HAP-1 (cell line): ENCODE measurements around the gene MCC.
A peak's percentile ranks its signal among the peaks of the same experiment; 100 is the strongest.

Experiments used
- DNase-seq, 2 experiments: peaks; one replicate each; pipeline ENCODE4 v3.0.0-alpha.2; 2016 to 2020; ENCODE audit warnings: low spot score in 2 of 2
- H3K27me3 ChIP-seq: fragments of 250-450 bp; sonication (Bioruptor Pico); 2 replicates; pipeline ENCODE4 v1.5.1; 2020; ENCODE audit warnings: low read depth, mild to moderate bottlenecking, moderate library complexity
- H3K36me3 ChIP-seq: fragments of 250-450 bp; sonication (Bioruptor Pico); replicated peaks from 2 replicates; pipeline ENCODE4 v1.5.1; 2020; ENCODE audit warnings: mild to moderate bottlenecking
- H3K4me1 ChIP-seq: fragments of 250-450 bp; sonication (Bioruptor Pico); 2 replicates; pipeline ENCODE4 v1.5.1; 2020; ENCODE audit warnings: mild to moderate bottlenecking
- H3K4me3 ChIP-seq: fragments of 250-450 bp; sonication (Bioruptor Pico); 2 replicates; pipeline ENCODE4 v1.5.1; 2020; ENCODE audit warnings: mild to moderate bottlenecking, moderate library complexity
- H3K9me3 ChIP-seq: fragments of 250-450 bp; sonication (Bioruptor Pico); 2 replicates; pipeline ENCODE4 v1.5.1; 2020; ENCODE audit warnings: mild to moderate bottlenecking, moderate library complexity
- in situ Hi-C: fragments of 300-500 bp; cut with MboI; formaldehyde crosslinking; loops from 3 replicates; pipeline ENCODE4 v1.14.3; 2020; ENCODE audit warnings: low sequenced_read_pairs, inconsistent platforms, mixed read lengths

MCC gene

GRCh38 chr5:113061846-113062780 lies 426.1 kb downstream of the MCC start:
- in situ Hi-C loops = no loop called here
- Histone ChIP-seq H3K9me3 (no peaks in the 10 kb centered on the region), H3K27me3 (no peaks in the 10 kb centered on the region), H3K36me3 (no peaks in the 10 kb centered on the region), H3K4me1 (peaks cover 12% of the 10 kb centered on the region), H3K4me3 (no peak overlapping the region)
- DNase-seq = no peak

- no peaks in the 10 kb centered on the region for H3K27me3 ChIP-seq
- no peaks in the 10 kb centered on the region for H3K36me3 ChIP-seq
- peaks cover 12% of the 10 kb centered on the region for H3K4me1 ChIP-seq
- no peak for DNase-seq
- in situ Hi-C loops = no loop called here
- H3K4me3 ChIP-seq = no peak overlapping the region
- H3K9me3 ChIP-seq = no peaks in the 10 kb centered on the region
Measured at GRCh38 chr5:113060408-113061025, 427.7 kb downstream of the MCC start.

- Histone ChIP-seq H3K36me3 (no peaks in the 10 kb centered on the region), H3K4me1 (peaks cover 12% of the 10 kb centered on the region), H3K4me3 (no peak overlapping the region), H3K9me3 (no peaks in the 10 kb centered on the region), H3K27me3 (no peaks in the 10 kb centered on the region)
- in situ Hi-C loops = no loop called here
- peak; percentile 70 to 87 for DNase-seq
Measured at GRCh38 chr5:113059232-113060040, 428.8 kb downstream of the MCC start.

GRCh38 chr5:113058706-113059226 lies 429.5 kb downstream of the MCC start:
- H3K4me1 ChIP-seq = peaks cover 12% of the 10 kb centered on the region
- in situ Hi-C loops = no loop called here
- no peaks in the 10 kb centered on the region for H3K9me3 ChIP-seq

DNA sequence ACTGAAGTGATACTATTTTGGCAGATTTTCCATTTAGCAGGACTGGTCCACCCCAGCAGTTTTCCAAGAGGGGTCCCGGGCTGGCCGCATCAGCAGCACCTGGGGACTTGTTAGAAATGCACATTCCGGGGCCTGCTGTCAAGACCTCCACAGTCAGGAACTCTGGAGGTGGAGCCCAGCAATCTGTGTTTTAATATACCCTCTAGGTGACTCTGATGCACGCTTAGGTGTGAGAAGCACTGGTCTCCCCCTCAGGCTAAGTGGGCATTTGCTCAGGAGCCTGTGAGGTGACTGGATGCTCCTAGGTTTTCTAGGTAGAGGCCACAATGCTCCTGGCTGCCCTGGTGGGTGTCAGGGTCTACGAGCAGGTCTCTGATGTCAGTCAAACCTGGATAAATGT lies 430.0 kb downstream of the MCC start:
- DNase-seq = no peak
- Histone ChIP-seq H3K36me3 (no peaks in the 10 kb centered on the region), H3K4me1 (peaks cover 12% of the 10 kb centered on the region), H3K9me3 (no peaks in the 10 kb centered on the region), H3K4me3 (no peak overlapping the region), H3K27me3 (no peaks in the 10 kb centered on the region)
- in situ Hi-C loops = no loop called here

More at GRCh38 chr5:113058706-113059226, 429.5 kb downstream of the MCC start:
- Histone ChIP-seq H3K36me3 (no peaks in the 10 kb centered on the region), H3K27me3 (no peaks in the 10 kb centered on the region), H3K4me3 (no peak overlapping the region)
- no peak for DNase-seq

DNA sequence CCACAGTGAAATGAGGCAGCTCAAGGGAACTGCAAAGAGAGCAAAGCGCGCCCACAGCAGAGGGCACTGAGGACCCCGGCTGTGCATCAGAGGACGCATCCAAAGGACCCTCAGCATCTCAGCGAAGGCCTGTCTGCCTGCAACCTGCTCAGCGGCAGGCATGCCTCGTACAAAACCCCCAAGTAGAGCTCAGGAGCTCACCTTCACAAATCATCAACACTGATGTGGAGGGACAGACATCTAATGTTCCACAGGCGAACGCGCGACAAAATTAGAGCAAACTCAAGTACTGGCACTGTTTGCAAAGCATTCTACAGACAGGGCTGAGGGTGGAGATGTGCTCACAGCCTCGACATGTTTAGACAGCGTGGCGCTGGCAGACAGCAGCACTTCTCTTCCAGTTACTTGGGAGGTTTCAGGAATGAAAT lies 430.7 kb downstream of the MCC start:
- Histone ChIP-seq H3K9me3 (no peaks in the 10 kb centered on the region), H3K4me1 (peaks cover 12% of the 10 kb centered on the region), H3K27me3 (no peaks in the 10 kb centered on the region), H3K36me3 (no peaks in the 10 kb centered on the region), H3K4me3 (no peak overlapping the region)
- in situ Hi-C loops = no loop called here
- DNase-seq = no peak

GRCh38 chr5:113056988-113057387 lies 431.3 kb downstream of the MCC start:
- H3K36me3 ChIP-seq = no peaks in the 10 kb centered on the region
- in situ Hi-C loops = no loop called here
- DNase-seq = no peak
- peaks cover 12% of the 10 kb centered on the region for H3K4me1 ChIP-seq
- no peaks in the 10 kb centered on the region for H3K9me3 ChIP-seq
- no peaks in the 10 kb centered on the region for H3K27me3 ChIP-seq
- no peak overlapping the region for H3K4me3 ChIP-seq

DNA sequence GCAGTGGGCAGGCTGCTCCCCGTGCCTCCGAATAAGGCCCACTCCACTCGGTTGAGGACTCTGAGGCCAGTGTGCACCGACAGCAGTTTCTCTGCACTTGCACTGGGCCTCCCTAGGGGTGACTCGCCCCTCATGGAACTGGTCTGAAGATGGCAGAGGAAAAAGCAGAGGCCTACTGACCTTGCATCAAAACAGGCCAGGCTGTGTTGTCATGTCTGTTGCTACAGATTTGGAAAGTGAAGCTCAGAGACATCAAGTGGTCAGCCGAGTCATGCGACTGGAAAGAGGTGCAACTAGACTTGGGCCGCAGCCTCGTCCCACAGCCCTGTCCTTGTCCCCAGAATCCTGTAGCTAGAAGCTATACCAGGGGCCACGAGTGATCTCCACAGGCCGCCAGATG lies 433.4 kb downstream of the MCC start:
- H3K4me1 ChIP-seq = peaks cover 12% of the 10 kb centered on the region
- no peaks in the 10 kb centered on the region for H3K9me3 ChIP-seq
- H3K4me3 ChIP-seq = no peak overlapping the region
- in situ Hi-C loops = no loop called here
- H3K27me3 ChIP-seq = no peaks in the 10 kb centered on the region
- DNase-seq = no peak
- no peaks in the 10 kb centered on the region for H3K36me3 ChIP-seq

DNA sequence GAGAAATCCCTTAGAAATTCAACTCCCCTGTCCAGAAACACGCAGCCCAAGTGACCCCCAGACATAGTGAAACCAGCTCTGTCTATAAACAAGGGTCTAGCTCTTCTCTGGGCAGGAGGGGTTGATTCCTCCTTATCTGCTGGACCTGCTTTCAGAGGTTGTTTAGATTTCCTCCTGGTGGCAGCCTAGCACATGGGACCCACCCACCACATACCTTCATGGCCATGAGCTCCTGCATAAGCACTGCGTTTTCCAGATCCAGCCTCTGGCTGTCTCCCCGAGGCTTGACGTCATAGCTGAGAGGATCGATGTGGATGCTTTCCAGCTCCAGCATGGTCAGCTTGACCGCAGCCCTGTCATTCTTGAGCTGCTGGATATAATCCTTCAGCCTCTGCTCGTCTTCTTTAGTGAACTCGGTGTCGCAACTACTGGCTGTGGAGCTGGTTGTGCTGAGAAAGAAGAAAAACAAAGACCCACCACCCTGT lies 434.7 kb downstream of the MCC start:
- Histone ChIP-seq H3K4me3 (no peak overlapping the region), H3K9me3 (no peaks in the 10 kb centered on the region), H3K4me1 (no peaks in the 10 kb centered on the region), H3K27me3 (no peaks in the 10 kb centered on the region), H3K36me3 (no peaks in the 10 kb centered on the region)
- no peak for DNase-seq
- in situ Hi-C loops = no loop called here

- H3K27me3 ChIP-seq = no peaks in the 10 kb centered on the region
- no peak overlapping the region for H3K4me3 ChIP-seq
- DNase-seq = no peak
- no peaks in the 10 kb centered on the region for H3K4me1 ChIP-seq
- no peaks in the 10 kb centered on the region for H3K36me3 ChIP-seq
- in situ Hi-C loops = no loop called here
- H3K9me3 ChIP-seq = no peaks in the 10 kb centered on the region
Measured at GRCh38 chr5:113052041-113052795, 436.0 kb downstream of the MCC start.

DNA sequence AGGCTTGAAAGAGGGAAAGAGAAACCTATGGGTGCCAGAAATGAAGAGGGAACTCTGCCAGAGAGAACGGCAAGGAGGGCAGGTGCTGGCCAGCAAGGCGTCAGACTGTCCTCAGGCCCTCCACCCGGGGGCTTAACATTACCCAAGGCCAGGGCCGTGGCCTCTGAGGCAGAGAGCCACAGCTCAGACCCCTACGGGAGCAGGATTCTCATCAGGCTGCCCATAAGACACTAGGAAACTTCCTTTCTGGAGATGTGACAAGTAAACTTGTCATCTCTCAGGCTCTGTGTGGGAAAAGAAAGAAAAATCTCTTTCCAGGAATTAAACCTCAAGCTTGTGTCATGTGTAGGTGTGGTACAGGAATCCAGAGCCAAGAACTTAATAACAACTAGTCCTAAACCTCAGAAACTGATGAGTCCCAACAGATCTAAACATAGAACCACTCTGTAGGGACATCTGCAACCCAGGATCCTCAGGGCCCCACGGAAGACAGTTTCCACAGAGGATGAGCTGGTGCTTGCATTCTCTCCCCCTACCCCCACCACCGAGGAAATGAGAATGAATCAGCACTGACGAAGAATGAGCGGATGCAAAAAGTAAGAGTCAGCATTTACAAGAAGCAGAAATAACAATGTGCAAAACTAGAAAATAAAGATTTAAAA lies 437.4 kb downstream of the MCC start:
- Histone ChIP-seq H3K27me3 (no peaks in the 10 kb centered on the region), H3K4me1 (no peaks in the 10 kb centered on the region), H3K4me3 (no peak overlapping the region), H3K36me3 (no peaks in the 10 kb centered on the region), H3K9me3 (no peaks in the 10 kb centered on the region)
- DNase-seq = no peak
- in situ Hi-C loops = no loop called here

DNA sequence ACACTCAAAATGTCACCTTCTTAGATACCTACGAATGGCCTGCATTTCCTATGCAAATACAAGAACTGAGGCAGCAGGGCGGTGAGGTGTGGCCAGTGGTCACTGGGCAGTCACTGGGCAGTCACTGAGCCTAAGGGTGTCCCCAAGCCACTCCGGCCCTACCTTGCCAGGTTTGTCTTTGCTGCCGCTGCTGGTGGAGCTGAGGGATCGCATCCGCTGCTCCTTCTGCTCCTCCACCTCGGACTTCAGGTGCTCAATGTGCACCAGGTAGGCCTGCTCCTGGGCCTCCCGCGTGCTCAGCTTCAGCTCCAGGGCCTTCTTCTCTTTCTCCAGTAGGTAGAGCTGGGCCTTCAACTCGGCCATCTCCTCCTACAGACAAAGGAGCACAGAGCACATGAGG lies 439.3 kb downstream of the MCC start:
- no peaks in the 10 kb centered on the region for H3K27me3 ChIP-seq
- H3K36me3 ChIP-seq = no peaks in the 10 kb centered on the region
- no peaks in the 10 kb centered on the region for H3K9me3 ChIP-seq
- no peaks in the 10 kb centered on the region for H3K4me1 ChIP-seq
- H3K4me3 ChIP-seq = no peak overlapping the region
- no peak for DNase-seq
- in situ Hi-C loops = no loop called here
